Measurements from ENCODE around the gene C12orf57.

C12orf57 gene

DNA sequence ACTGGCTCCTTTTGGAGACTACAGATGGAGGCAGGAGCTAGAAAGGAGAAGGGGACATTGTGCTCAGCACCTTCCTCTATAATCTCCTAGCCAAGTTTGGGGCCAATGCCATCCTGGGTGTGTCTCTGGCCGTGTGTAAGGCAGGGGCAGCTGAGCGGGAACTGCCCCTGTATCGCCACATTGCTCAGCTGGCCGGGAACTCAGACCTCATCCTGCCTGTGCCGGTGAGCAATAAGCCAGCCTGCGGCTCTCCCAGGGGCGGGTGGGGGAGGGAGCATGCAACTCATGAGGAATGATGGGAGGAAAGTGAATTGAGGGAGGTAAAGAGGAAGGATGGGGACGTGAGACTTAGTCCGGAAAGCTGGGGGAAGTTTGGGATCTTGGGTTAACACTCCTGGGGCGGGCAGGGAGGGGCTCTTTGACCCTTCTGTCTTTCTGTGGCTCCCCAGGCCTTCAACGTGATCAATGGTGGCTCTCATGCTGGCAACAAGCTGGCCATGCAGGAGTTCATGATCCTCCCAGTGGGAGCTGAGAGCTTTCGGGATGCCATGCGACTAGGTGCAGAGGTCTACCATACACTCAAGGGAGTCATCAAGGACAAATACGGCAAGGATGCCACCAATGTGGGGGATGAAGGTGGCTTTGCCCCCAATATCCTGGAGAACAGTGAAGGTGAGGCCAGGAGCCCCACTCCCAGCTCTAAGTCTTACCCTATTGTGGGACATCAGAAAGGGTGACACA, 26.2 kb upstream of the C12orf57 start:
- DNase-seq (ENCODE audit: low read depth in 2 of 2) = no peak

DNA sequence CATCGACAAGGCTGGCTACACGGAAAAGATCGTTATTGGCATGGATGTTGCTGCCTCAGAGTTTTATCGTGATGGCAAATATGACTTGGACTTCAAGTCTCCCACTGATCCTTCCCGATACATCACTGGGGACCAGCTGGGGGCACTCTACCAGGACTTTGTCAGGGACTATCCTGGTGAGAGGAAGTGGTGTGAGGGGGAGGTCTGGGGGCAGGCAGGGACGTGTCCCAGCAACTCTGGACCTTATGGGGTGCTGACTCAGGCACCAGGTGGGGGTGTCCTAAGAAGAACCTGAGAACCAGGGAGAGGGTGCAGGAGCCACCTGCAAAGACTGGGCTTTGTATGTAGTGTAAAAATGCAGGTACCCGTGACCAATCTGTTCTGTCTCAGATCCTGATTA, 24.2 kb upstream of the C12orf57 start:
- DNase-seq (ENCODE audit: low read depth in 2 of 2) = no peak

DNA sequence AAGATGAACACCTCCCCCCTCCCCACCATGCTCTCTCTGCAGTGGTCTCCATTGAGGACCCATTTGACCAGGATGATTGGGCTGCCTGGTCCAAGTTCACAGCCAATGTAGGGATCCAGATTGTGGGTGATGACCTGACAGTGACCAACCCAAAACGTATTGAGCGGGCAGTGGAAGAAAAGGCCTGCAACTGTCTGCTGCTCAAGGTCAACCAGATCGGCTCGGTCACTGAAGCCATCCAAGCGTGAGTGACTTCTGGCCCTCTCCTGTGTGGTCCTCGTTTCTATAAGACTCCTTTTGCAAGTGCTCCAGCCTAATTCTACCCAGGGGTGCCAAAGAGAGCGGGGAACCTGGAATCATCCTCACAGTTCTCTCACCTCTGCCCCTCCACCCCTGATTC, 22.3 kb upstream of the C12orf57 start:
- no peak for DNase-seq (ENCODE audit: low read depth in 2 of 2)

DNA sequence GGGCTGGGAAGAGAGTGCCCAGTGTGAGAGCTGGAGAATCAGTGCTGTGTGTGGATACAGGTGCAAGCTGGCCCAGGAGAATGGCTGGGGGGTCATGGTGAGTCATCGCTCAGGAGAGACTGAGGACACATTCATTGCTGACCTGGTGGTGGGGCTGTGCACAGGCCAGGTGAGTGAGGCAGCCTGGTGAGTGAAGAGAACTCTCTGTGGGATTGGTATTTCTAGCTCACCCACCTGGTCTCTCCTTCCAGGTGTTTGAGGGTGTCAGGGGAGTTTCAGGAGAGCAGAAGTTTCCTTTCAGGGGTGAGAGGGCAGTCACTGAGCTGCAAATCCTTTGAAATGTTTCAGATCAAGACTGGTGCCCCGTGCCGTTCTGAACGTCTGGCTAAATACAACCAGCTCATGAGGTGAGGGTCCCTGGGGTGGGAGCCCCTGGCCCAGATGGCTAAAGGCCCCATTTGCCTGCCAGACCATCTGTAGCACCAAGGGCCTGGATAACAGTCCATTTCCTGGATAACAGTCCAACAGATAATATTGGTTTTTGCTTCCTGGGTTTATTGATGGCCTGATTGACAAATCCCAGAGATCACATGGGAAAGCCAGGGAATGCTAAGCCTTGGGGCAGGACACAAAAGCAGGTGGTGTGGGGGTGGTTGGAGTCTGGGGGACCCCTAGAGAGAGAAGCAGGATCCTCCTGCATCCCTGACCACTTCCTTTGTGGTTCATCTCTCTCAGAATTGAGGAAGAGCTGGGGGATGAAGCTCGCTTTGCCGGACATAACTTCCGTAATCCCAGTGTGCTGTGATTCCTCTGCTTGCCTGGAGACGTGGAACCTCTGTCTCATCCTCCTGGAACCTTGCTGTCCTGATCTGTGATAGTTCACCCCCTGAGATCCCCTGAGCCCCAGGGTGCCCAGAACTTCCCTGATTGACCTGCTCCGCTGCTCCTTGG, 21.6 kb upstream of the C12orf57 start:
- DNase-seq (ENCODE audit: low read depth in 2 of 2) = no peak

DNA sequence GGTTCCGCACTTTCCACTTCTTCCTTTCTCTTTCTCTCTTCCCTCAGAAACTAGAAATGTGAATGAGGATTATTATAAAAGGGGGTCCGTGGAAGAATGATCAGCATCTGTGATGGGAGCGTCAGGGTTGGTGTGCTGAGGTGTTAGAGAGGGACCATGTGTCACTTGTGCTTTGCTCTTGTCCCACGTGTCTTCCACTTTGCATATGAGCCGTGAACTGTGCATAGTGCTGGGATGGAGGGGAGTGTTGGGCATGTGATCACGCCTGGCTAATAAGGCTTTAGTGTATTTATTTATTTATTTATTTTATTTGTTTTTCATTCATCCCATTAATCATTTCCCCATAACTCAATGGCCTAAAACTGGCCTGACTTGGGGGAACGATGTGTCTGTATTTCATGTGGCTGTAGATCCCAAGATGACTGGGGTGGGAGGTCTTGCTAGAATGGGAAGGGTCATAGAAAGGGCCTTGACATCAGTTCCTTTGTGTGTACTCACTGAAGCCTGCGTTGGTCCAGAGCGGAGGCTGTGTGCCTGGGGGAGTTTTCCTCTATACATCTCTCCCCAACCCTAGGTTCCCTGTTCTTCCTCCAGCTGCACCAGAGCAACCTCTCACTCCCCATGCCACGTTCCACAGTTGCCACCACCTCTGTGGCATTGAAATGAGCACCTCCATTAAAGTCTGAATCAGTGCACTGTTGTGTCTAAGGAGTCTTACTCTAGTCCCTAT, 20.7 kb upstream of the C12orf57 start:
- DNase-seq (ENCODE audit: low read depth in 2 of 2) = no peak

DNA sequence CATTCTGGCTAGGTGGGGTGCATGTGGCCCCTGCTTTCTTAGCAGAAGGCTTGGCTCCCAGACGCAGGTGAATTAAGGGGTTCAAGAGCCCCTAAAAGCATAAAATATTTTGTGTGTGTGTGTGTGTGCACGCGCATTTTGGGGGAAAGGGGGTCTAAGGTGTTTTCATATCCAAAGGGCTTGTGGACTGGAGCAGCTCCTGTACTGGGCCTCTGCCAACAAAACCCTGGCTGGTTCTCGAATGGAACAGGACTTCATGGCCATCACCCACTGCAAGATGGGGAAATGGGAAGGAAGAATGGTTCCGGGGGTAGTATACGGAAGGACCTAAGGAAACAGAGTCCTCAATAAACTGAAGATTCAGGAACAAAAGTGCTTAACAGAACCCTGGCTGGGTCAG, 20.0 kb upstream of the C12orf57 start:
- no peak for DNase-seq (ENCODE audit: low read depth in 2 of 2)

DNA sequence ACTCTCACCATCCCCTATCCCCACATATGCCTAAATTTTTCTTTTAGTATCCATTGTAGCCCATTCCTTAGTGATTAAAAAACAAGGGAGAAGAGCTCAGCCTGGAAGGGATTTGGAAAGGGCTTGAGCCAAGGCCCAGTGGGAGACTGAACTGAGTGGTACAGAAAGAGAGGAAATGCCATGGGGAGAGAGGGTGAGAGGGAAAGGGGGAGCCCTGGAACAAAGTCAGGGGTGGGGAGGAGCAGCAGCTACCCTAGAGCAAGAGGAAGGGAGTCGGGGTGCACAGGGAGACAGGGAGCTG, 18.6 kb upstream of the C12orf57 start:
- no peak for DNase-seq (ENCODE audit: low read depth in 2 of 2)

DNA sequence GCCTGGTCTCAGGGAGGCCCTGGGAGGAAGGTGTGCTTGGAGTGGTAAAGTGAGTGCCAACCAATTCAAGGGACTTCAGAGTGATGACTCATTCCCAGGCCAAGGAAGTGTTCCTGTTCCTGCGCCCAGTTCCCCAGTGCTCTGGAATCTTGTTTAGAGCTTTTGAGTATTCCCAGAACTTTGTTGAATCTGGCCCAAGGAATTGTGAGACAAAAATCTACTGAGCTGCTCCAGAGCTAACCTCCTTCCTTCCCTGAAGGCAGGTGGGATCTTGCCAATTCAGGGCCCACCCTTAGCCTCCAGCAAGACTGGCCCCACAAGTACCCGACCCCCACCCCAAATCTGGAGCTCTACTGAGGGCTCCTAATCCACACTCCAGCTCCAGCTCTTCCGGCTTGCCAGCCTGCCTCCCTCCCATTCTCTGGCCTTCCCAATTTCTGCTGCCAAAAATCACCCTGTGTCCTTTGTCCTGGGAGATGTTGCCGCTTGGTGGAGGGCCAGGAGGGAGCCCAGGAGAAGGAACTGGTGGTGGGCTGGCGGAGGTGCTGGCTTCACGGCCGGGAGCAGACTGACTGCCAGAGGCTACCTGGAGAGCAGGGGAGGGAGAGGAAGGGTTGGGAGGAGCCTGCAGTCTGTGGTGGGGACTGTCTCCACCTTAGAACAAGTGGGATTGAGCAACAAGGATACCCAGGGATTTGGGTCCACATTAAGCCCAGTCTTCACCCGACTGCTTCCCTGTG, 18.1 kb upstream of the C12orf57 start:
- no peak for DNase-seq (ENCODE audit: low read depth in 2 of 2)

DNA sequence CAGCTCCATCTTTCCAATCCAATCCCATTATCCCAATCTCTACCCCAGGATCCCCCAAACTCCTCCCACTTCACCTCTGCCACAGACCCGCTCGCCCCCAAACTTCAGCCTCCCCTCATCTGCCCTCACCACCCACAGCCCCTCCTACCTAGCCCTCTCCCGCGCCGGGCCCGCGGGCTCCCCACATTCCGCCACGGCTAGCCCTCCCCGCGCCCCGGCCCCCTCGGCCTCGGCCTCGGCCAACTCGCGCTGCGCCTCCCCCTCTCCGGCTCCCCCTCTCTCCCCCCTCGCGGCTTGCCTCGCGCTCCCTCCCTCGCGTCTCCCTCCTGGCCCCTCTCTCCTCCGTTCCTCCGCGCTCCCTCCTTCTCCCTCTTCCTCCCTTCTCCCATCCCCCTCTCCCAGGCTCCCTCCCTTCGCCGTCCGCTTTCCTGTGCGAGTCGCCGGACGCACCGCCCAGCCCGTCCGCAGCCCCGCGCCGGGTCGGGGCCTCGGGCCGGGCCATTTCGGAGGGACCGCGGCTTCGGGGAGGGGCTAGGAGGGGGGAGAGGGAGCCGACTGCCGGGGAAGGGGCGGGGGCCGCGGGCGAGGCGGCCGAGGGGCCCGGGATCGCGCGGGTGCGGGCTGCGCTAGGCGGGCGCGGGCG, 16.3 kb upstream of the C12orf57 start, which contains the start of gene ATN1:
Gene ATN1 (plus strand): TSS at position 581 of the 643 bp plus-strand sequence. CDS start 6,043 bp downstream, outside the sequence.
- no peak for DNase-seq (ENCODE audit: low read depth in 2 of 2)

DNA sequence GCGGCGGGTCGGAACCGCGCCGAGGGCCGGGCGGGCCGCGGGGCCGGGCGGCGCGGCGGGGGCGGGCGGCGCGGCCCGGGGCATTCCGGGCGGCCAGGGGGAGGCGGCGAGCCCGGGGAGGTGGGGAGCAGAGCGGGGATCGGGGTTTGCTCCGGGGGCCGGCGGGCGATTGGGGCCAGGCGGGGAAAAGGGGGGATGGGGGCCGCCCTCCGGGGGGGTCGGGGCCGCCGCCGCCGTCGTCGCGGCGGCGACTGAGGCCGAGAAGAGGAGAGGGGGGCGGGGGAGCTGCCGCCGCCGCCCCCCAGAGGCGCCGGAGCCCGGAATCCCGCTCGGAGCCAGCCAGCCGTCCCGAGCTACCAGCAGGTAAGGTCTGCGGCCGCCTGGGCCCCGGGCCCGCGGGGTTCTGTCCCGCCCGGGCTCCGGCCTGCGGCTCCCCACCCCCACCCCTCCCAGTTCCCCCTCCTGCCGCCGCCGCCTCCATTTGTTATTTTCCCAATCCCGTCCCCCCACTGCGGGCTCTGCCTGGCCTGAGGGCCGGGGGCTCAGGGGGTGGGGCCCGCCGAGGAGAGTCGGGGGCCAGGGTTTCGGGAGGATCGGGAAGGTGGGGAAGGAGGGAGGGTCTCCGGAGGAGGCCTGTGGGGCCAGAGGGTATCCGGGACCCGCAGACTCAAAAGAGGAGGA, 15.7 kb upstream of the C12orf57 start:
- no peak for DNase-seq (ENCODE audit: low read depth in 2 of 2)

DNA sequence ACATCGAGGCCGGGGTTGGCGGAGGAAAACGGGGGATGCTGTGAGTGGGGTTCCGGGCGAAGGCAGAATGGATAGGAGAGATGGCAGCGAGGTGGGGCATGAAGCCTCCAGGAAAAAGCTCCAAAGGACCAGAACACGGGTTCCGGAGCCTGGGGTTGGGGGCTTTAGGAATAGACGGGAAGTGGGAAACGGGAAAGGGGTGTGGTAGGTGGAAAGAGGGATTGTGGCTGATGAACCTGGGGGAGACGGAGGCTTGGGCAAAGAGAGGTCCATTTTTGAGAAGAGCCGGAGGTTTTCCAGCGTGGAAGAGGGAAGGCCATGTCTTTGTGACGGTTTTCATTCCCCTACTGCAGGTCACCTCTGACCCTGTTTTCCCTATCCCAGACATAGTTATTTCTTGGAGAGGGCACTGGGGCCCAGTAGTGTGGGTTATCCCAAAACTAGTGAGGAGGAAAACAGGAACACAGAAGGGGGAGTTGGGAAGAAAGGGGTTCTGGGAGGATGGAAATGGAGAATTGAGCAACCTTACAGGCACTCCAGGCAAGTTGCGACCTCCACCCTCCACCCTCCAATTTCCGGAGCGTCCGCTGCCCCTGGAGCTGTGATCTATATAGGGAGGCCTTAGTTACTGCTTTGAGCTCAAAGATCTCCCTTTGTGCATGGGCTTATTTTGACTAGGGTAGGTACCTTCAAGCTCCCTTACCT, 15.0 kb upstream of the C12orf57 start:
- no peak for DNase-seq (ENCODE audit: low read depth in 2 of 2)

DNA sequence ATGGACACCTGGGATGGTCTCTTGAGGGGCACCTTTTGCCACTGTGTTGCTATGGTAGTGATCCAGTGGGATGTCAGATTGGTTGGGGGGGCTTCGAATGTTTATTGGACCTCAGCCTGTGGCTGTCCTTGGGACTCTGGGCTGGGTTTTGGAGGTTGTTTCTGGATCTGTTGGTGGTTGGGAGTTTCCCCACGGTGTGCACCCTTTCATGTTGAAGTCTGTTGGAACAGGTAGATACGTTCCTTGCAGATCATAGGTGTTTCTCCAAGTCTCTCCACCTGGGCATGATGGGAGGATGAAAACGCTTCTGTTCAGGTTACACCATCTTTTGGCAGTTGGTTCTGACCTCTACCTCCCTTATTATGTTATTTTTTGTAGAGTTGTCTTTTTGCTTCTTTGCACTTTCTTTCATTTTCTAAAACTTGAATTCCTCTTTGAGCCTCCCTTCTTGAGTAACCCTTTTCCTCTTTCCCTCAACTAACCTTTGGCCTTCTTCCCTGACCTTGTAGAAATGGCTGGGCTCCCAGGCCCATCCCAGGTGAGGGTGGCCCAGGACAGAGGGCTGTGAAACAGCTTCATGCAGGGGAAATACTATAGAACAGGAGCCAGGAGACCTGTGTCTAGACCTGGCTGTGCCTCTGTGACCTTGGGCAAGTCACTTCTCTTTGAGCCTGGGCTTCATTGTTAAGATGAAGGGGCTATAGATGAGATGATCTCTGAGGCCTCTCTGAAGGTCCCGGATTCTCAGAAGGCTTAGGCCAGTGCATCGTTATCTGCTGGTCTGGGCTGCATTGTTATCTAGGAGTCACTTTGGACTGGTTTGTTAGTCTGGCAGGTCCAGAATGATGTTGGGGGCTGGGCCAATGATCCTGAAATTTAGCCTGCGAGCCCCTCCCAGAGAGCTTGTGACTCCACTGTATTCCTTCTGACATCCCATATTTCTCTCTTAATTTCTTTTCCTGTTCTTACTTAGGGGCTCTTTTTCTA, 14.1 kb upstream of the C12orf57 start:
- no peak for DNase-seq (ENCODE audit: low read depth in 2 of 2)

DNA sequence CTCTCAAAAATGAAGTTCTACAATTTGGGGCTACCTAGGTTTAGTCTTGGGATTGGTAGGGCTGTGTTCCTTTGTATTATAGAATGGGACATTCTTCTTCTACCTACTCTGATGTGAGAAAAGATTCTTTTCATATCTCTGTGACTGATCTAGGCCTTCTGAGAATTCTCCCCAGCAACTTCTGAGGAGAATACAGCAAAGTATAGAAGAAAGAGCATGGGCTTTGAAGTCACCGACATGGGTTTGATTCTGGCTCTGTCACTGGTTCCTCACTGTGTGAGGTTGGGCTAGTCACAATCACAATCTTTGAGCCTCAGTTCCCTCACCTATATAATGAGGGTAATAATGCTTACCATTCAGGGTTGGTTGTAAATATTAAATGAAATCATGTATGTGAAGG, 11.1 kb upstream of the C12orf57 start:
- DNase-seq (ENCODE audit: low read depth in 2 of 2) = no peak

DNA sequence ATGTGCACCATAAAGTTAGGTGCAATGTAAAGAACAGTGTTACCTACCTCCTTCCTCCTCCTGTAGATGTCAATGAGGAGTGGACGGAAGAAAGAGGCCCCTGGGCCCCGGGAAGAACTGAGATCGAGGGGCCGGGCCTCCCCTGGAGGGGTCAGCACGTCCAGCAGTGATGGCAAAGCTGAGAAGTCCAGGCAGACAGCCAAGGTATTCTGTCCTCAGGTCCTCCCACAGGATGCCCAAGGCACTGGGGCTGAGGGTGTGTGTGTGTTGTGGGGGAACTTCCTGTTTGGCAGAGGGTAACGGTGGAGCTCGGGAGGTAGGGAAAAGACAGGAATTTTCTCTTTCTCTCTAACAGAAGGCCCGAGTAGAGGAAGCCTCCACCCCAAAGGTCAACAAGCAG, 9.7 kb upstream of the C12orf57 start:
- DNase-seq (ENCODE audit: low read depth in 2 of 2) = no peak

DNA sequence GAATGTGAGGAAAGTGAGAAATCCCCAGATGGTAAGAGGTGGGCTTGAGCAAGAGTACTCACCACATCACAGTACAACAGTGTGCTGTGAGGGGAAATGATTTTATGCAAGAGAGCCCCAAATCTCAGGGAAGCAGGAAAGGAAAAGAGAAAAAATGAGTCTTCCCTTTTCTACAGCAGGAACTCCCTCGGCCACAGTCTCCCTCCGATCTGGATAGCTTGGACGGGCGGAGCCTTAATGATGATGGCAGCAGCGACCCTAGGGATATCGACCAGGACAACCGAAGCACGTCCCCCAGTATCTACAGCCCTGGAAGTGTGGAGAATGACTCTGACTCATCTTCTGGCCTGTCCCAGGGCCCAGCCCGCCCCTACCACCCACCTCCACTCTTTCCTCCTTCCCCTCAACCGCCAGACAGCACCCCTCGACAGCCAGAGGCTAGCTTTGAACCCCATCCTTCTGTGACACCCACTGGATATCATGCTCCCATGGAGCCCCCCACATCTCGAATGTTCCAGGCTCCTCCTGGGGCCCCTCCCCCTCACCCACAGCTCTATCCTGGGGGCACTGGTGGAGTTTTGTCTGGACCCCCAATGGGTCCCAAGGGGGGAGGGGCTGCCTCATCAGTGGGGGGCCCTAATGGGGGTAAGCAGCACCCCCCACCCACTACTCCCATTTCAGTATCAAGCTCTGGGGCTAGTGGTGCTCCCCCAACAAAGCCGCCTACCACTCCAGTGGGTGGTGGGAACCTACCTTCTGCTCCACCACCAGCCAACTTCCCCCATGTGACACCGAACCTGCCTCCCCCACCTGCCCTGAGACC, 8.2 kb upstream of the C12orf57 start:
- no peak for DNase-seq (ENCODE audit: low read depth in 2 of 2)

DNA sequence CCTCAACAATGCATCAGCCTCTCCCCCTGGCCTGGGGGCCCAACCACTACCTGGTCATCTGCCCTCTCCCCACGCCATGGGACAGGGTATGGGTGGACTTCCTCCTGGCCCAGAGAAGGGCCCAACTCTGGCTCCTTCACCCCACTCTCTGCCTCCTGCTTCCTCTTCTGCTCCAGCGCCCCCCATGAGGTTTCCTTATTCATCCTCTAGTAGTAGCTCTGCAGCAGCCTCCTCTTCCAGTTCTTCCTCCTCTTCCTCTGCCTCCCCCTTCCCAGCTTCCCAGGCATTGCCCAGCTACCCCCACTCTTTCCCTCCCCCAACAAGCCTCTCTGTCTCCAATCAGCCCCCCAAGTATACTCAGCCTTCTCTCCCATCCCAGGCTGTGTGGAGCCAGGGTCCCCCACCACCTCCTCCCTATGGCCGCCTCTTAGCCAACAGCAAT, 7.6 kb upstream of the C12orf57 start:
- DNase-seq (ENCODE audit: low read depth in 2 of 2) = no peak

DNA sequence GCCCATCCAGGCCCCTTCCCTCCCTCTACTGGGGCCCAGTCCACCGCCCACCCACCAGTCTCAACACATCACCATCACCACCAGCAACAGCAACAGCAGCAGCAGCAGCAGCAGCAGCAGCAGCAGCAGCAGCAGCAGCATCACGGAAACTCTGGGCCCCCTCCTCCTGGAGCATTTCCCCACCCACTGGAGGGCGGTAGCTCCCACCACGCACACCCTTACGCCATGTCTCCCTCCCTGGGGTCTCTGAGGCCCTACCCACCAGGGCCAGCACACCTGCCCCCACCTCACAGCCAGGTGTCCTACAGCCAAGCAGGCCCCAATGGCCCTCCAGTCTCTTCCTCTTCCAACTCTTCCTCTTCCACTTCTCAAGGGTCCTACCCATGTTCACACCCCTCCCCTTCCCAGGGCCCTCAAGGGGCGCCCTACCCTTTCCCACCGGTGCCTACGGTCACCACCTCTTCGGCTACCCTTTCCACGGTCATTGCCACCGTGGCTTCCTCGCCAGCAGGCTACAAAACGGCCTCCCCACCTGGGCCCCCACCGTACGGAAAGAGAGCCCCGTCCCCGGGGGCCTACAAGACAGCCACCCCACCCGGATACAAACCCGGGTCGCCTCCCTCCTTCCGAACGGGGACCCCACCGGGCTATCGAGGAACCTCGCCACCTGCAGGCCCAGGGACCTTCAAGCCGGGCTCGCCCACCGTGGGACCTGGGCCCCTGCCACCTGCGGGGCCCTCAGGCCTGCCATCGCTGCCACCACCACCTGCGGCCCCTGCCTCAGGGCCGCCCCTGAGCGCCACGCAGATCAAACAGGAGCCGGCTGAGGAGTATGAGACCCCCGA, 7.0 kb upstream of the C12orf57 start:
- DNase-seq (ENCODE audit: low read depth in 2 of 2) = no peak
